Measurements from ENCODE around the gene MOXD1.

GRCh38 chr6:132445201-132445951 is 44.1 kb upstream of the MOXD1 start:
- no peak for TF ChIP-seq CTCF (IDR thresholded peaks at IDR 0.05)
- TF ChIP-seq POLR2A (IDR thresholded peaks at IDR 0.05) = no peak
